Measurements from ENCODE around the gene KDM4D.

- TF ChIP-seq, protein P1, sequence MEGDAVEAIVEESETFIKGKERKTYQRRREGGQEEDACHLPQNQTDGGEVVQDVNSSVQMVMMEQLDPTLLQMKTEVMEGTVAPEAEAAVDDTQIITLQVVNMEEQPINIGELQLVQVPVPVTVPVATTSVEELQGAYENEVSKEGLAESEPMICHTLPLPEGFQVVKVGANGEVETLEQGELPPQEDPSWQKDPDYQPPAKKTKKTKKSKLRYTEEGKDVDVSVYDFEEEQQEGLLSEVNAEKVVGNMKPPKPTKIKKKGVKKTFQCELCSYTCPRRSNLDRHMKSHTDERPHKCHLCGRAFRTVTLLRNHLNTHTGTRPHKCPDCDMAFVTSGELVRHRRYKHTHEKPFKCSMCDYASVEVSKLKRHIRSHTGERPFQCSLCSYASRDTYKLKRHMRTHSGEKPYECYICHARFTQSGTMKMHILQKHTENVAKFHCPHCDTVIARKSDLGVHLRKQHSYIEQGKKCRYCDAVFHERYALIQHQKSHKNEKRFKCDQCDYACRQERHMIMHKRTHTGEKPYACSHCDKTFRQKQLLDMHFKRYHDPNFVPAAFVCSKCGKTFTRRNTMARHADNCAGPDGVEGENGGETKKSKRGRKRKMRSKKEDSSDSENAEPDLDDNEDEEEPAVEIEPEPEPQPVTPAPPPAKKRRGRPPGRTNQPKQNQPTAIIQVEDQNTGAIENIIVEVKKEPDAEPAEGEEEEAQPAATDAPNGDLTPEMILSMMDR (IDR thresholded peaks at IDR 0.05), result no peak
- TF ChIP-seq SP1 (CRISPR knock-in tag; conservative IDR thresholded peaks at IDR 0.05), result no peak
- TF ChIP-seq JUN (CRISPR knock-in tag; IDR thresholded peaks at IDR 0.05), result no peak
- no peak for TF ChIP-seq NR2C2 (CRISPR knock-in tag; IDR thresholded peaks at IDR 0.05)
- TF ChIP-seq, protein P2, sequence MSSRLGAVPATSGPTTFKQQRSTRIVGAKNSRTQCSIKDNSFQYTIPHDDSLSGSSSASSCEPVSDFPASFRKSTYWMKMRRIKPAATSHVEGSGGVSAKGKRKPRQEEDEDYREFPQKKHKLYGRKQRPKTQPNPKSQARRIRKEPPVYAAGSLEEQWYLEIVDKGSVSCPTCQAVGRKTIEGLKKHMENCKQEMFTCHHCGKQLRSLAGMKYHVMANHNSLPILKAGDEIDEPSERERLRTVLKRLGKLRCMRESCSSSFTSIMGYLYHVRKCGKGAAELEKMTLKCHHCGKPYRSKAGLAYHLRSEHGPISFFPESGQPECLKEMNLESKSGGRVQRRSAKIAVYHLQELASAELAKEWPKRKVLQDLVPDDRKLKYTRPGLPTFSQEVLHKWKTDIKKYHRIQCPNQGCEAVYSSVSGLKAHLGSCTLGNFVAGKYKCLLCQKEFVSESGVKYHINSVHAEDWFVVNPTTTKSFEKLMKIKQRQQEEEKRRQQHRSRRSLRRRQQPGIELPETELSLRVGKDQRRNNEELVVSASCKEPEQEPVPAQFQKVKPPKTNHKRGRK (CRISPR knock-in tag; IDR thresholded peaks at IDR 0.05; ENCODE audit: borderline replicate concordance), result no peak
- TF ChIP-seq IRF1 (CRISPR knock-in tag; IDR thresholded peaks at IDR 0.05), result no peak
- TF ChIP-seq JAZF1 (CRISPR knock-in tag; IDR thresholded peaks at IDR 0.05), result no peak
- TF ChIP-seq, protein P3, sequence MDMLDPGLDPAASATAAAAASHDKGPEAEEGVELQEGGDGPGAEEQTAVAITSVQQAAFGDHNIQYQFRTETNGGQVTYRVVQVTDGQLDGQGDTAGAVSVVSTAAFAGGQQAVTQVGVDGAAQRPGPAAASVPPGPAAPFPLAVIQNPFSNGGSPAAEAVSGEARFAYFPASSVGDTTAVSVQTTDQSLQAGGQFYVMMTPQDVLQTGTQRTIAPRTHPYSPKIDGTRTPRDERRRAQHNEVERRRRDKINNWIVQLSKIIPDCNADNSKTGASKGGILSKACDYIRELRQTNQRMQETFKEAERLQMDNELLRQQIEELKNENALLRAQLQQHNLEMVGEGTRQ (CRISPR knock-in tag; IDR thresholded peaks at IDR 0.05), result no peak
- TF ChIP-seq, protein P4, sequence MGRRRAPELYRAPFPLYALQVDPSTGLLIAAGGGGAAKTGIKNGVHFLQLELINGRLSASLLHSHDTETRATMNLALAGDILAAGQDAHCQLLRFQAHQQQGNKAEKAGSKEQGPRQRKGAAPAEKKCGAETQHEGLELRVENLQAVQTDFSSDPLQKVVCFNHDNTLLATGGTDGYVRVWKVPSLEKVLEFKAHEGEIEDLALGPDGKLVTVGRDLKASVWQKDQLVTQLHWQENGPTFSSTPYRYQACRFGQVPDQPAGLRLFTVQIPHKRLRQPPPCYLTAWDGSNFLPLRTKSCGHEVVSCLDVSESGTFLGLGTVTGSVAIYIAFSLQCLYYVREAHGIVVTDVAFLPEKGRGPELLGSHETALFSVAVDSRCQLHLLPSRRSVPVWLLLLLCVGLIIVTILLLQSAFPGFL (CRISPR knock-in tag; IDR thresholded peaks at IDR 0.05; ENCODE audit: borderline replicate concordance), result no peak
Measured at GRCh38 chr11:94932503-94932902, 41.0 kb upstream of the KDM4D start.
